Measurements from ENCODE around the gene PPP1R36. TPM values are rescaled to one million over a fixed set of nuclear protein-coding genes. Genes with fewer than 3 reads are reported as not detected.
A peak's percentile ranks its signal among the peaks of the same experiment; 100 is the strongest.

Gene PPP1R36
- total and polyA plus RNA-seq, 2 of the 13 experiments (the other 11 are each of a cell fraction or from before 2014, with no cell fraction given) = 0.11 to 0.17 TPM

- WGBS (ENCODE audit: low lambda C conversion rate) = 78% methylated on average over 4 of the region's 4 CpGs
- Histone ChIP-seq H3K36me3 (replicated peaks in 1 of 2; ENCODE audit: control insufficient read depth in 1 of 2, insufficient read depth in 2 of 2, low read length in 2 of 2) (no peaks in the 10 kb centered on the region; a peak in 1 of 5 replicates), H3K4me3 (replicated peaks in 1 of 3; ENCODE audit: insufficient read depth in 1 of 3, low read depth in 2 of 3, low read length in 3 of 3) (0 out of 6 replicates have a peak overlapping the region, but pooled peaks of 1 of the 3 experiments have one; percentile 10), H2AFZ (ENCODE audit: low read length) (no peak overlapping the region), H3K4me2 (ENCODE audit: low read depth, low read length) (peak overlapping the region; percentile 91), H3K79me2 (ENCODE audit: insufficient read depth, low read length) (peaks cover 77% of the 10 kb centered on the region), H3K4me1 (ENCODE audit: insufficient read depth, low read length) (peaks cover 61% of the 10 kb centered on the region), H4K20me1 (ENCODE audit: insufficient read depth, low read length) (peaks cover 39% of the 10 kb centered on the region), H3K9me3 (ENCODE audit: low read length) (no peaks in the 10 kb centered on the region), H3K9ac (ENCODE audit: insufficient read depth, low read depth, low read length) (no peak overlapping the region), H3K27me3 (ENCODE audit: control insufficient read depth in 1 of 2, insufficient read depth in 2 of 2, low read length in 2 of 2) (no peaks in the 10 kb centered on the region; a peak in 1 of 5 replicates), H3K27ac (ENCODE audit: extremely low read length, insufficient read depth, low read length) (no peak overlapping the region)
- ChIA-PET CTCF (ENCODE audit: low intra/inter-chr PET ratio, low total read pairs) (no interaction called here), POLR2A (no interaction called here)
- BruUV-seq (replicated peaks) = no TSS peak
- no peak for ATAC-seq
- FAIRE-seq = peak; percentile 50
- no peak for DNase-seq (ENCODE audit: low spot score)
- intact Hi-C loops (cut with micrococcal nuclease; ENCODE audit: unreplicated experiment) = no loop called here
- in situ Hi-C loops (cut with HindIII; ENCODE audit: extremely low pct_ligation_motif_present, low pct_unique_long_range_greater_than_20kb) = no loop called here
- TF ChIP-seq ZNF510 (CRISPR knock-in tag; IDR thresholded peaks at IDR 0.05; ENCODE audit: low read depth) (no peak), FOSL2 (CRISPR knock-in tag; IDR thresholded peaks at IDR 0.05) (0 out of 2 replicates have a peak, but pooled peaks have one; percentile 11), ZNF770 (CRISPR knock-in tag; IDR thresholded peaks at IDR 0.05) (no peak), DNMT1 (CRISPR knock-in tag; IDR thresholded peaks at IDR 0.05) (no peak)
Observed at GRCh38 chr14:64507376-64508156, 42.2 kb upstream of the PPP1R36 start.

Data from HepG2 (cell line).